ENCODE measurements around the gene SLC9A8.

SLC9A8 gene

DNA sequence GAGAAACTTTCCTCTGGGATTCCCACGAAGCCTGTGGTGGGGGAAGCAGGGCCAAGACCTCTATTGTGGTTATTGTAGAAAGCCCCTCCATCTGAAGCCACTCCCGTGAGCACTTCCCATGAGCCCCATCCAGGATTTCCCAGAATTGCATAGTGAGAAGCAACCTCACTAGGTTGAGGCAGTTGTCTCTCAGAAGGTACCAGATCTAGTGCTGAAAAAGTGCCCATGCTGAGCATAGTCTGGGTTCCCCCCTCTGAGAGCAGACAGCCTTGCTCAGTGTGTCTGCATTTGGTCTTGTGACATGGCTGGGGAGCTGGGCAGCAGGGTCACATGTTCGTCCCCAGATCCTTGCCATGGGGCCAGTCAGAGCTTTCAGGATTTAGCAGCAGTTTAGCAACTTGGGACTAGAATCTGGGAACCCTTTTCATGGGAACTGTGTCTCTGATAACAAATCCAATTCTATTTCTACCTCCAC, 38.6 kb downstream of the SLC9A8 start:
- Histone ChIP-seq H3K36me3 (ENCODE audit: insufficient read depth, low read length) (peaks cover 74% of the 10 kb centered on the region), H4K20me1 (ENCODE audit: insufficient read depth, low read length) (no peaks in the 10 kb centered on the region), H3K79me2 (ENCODE audit: insufficient read depth, low read length) (no peaks in the 10 kb centered on the region), H2AFZ (ENCODE audit: low read depth, low read length) (no peak overlapping the region), H3K27ac (ENCODE audit: low read length) (no peak overlapping the region), H3K9me3 (ENCODE audit: insufficient read depth, low read length, severe bottlenecking) (no peaks in the 10 kb centered on the region), H3K27me3 (ENCODE audit: insufficient read depth, low read length, poor library complexity) (no peaks in the 10 kb centered on the region), H3K4me1 (ENCODE audit: insufficient read depth, low read length) (no peaks in the 10 kb centered on the region), H3K4me2 (ENCODE audit: insufficient read depth, low read length) (no peak overlapping the region), H3K4me3 (ENCODE audit: low read depth in 1 of 2, low read length in 2 of 2) (no peak overlapping the region), H3K9ac (ENCODE audit: low read depth, low read length) (no peak overlapping the region)
- ATAC-seq (ENCODE audit: insufficient read depth, low read depth): no peak
- no peak for DNase-seq
- TF ChIP-seq, protein P1, sequence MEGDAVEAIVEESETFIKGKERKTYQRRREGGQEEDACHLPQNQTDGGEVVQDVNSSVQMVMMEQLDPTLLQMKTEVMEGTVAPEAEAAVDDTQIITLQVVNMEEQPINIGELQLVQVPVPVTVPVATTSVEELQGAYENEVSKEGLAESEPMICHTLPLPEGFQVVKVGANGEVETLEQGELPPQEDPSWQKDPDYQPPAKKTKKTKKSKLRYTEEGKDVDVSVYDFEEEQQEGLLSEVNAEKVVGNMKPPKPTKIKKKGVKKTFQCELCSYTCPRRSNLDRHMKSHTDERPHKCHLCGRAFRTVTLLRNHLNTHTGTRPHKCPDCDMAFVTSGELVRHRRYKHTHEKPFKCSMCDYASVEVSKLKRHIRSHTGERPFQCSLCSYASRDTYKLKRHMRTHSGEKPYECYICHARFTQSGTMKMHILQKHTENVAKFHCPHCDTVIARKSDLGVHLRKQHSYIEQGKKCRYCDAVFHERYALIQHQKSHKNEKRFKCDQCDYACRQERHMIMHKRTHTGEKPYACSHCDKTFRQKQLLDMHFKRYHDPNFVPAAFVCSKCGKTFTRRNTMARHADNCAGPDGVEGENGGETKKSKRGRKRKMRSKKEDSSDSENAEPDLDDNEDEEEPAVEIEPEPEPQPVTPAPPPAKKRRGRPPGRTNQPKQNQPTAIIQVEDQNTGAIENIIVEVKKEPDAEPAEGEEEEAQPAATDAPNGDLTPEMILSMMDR (IDR thresholded peaks at IDR 0.05; ENCODE audit: borderline replicate concordance, extremely low read depth, low read length, poor library complexity, severe bottlenecking): no peak
- no peak for TF ChIP-seq EZH2 (IDR thresholded peaks at IDR 0.05; ENCODE audit: borderline replicate concordance, low read depth, low read length, severe bottlenecking)

DNA sequence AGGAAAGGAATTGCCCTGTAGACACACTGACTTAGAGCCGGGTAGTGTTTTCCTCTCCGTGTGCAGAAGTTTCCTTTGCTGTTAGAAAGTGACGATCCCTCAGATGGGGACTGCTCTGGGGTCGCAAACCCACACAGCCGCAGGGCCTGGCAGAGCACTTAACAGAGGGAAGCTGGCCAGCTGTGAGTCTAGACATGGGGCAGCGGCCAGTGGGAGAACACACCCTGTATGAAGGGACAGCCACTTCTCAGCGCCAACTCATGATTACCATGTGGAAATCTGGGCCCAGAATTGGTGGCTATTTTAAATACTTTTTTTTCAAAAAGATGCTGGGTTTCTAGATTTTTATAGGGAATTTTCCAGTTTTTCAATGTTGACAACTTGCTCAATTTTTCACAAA, 39.4 kb downstream of the SLC9A8 start:
- Histone ChIP-seq H3K4me1 (ENCODE audit: insufficient read depth, low read length) (no peaks in the 10 kb centered on the region), H2AFZ (ENCODE audit: low read depth, low read length) (no peak overlapping the region), H3K4me2 (ENCODE audit: insufficient read depth, low read length) (no peak overlapping the region), H3K4me3 (ENCODE audit: low read depth in 1 of 2, low read length in 2 of 2) (no peak overlapping the region), H3K36me3 (ENCODE audit: insufficient read depth, low read length) (peaks cover 78% of the 10 kb centered on the region), H3K79me2 (ENCODE audit: insufficient read depth, low read length) (no peaks in the 10 kb centered on the region), H4K20me1 (ENCODE audit: insufficient read depth, low read length) (no peaks in the 10 kb centered on the region), H3K9ac (ENCODE audit: low read depth, low read length) (no peak overlapping the region), H3K9me3 (ENCODE audit: insufficient read depth, low read length, severe bottlenecking) (no peaks in the 10 kb centered on the region), H3K27ac (ENCODE audit: low read length) (no peak overlapping the region), H3K27me3 (ENCODE audit: insufficient read depth, low read length, poor library complexity) (no peaks in the 10 kb centered on the region)
- ATAC-seq (ENCODE audit: insufficient read depth, low read depth) (no peak), DNase-seq (no peak)
- TF ChIP-seq, protein P1 (IDR thresholded peaks at IDR 0.05; ENCODE audit: borderline replicate concordance, extremely low read depth, low read length, poor library complexity, severe bottlenecking): no peak
- no peak for TF ChIP-seq EZH2 (IDR thresholded peaks at IDR 0.05; ENCODE audit: borderline replicate concordance, low read depth, low read length, severe bottlenecking)

DNA sequence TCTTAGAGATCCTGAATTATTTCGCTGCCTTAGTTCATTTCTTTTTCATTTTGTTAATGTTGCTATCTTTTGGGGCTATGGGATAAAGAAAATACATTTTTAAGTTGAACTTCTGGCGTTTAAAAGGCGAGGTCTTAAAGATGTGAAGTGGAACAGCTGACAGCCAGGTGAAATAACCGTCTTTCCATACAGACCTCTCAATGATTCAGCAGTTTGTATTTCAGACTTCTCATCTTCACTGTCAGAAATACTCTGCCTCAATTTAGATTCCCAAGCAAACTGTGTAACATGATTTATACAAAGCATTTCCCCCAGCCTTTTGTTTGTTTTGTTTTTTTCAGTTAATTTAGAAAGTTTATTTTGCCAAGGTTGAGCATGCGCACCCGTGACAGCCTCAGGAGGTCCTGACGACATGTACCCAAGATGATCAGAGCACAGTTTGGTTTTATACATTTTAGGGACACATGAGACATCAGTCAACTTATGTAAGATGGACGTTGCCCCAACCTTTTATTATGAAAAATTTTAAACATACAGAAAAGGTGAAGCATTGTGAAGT, 40.0 kb downstream of the SLC9A8 start:
- H3K9ac ChIP-seq (ENCODE audit: low read depth, low read length): no peak overlapping the region
- no peak for TF ChIP-seq EZH2 (IDR thresholded peaks at IDR 0.05; ENCODE audit: borderline replicate concordance, low read depth, low read length, severe bottlenecking)
- TF ChIP-seq, protein P1 (IDR thresholded peaks at IDR 0.05; ENCODE audit: borderline replicate concordance, extremely low read depth, low read length, poor library complexity, severe bottlenecking): no peak
- H3K79me2 ChIP-seq (ENCODE audit: insufficient read depth, low read length): no peaks in the 10 kb centered on the region
- H3K27ac ChIP-seq (ENCODE audit: low read length): no peak overlapping the region
- no peaks in the 10 kb centered on the region for H3K27me3 ChIP-seq (ENCODE audit: insufficient read depth, low read length, poor library complexity)
- DNase-seq: no peak
- no peaks in the 10 kb centered on the region for H4K20me1 ChIP-seq (ENCODE audit: insufficient read depth, low read length)
- H3K36me3 ChIP-seq (ENCODE audit: insufficient read depth, low read length): peaks cover 81% of the 10 kb centered on the region
- H3K9me3 ChIP-seq (ENCODE audit: insufficient read depth, low read length, severe bottlenecking): no peaks in the 10 kb centered on the region
- no peak overlapping the region for H2AFZ ChIP-seq (ENCODE audit: low read depth, low read length)
- ATAC-seq (ENCODE audit: insufficient read depth, low read depth): no peak
- H3K4me3 ChIP-seq (ENCODE audit: low read depth in 1 of 2, low read length in 2 of 2): no peak overlapping the region
- H3K4me2 ChIP-seq (ENCODE audit: insufficient read depth, low read length): no peak overlapping the region
- H3K4me1 ChIP-seq (ENCODE audit: insufficient read depth, low read length): no peaks in the 10 kb centered on the region
